ENCODE data around the gene S1PR3. TPM values are rescaled to one million over a fixed set of nuclear protein-coding genes. Genes with fewer than 3 reads are reported as not detected.

The S1PR3 gene
- total RNA-seq, 2 donors from 2014 or later = 8.2 to 16.3 TPM

DNA sequence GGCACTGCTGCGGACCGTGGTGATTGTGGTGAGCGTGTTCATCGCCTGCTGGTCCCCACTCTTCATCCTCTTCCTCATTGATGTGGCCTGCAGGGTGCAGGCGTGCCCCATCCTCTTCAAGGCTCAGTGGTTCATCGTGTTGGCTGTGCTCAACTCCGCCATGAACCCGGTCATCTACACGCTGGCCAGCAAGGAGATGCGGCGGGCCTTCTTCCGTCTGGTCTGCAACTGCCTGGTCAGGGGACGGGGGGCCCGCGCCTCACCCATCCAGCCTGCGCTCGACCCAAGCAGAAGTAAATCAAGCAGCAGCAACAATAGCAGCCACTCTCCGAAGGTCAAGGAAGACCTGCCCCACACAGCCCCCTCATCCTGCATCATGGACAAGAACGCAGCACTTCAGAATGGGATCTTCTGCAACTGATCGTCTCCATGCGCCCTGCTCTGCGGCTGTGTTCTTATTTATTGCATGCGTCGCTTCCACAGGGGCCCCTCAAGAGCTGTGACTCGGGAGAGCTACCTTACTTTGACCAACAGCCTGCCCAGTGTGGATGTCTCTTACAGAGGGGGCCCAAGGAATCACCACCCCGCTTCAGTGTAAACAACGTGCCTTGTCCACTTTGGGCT is 10.8 kb downstream of the S1PR3 start:
- TF ChIP-seq, protein P1, sequence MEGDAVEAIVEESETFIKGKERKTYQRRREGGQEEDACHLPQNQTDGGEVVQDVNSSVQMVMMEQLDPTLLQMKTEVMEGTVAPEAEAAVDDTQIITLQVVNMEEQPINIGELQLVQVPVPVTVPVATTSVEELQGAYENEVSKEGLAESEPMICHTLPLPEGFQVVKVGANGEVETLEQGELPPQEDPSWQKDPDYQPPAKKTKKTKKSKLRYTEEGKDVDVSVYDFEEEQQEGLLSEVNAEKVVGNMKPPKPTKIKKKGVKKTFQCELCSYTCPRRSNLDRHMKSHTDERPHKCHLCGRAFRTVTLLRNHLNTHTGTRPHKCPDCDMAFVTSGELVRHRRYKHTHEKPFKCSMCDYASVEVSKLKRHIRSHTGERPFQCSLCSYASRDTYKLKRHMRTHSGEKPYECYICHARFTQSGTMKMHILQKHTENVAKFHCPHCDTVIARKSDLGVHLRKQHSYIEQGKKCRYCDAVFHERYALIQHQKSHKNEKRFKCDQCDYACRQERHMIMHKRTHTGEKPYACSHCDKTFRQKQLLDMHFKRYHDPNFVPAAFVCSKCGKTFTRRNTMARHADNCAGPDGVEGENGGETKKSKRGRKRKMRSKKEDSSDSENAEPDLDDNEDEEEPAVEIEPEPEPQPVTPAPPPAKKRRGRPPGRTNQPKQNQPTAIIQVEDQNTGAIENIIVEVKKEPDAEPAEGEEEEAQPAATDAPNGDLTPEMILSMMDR (IDR thresholded peaks at IDR 0.05) = no peak
- no peak for TF ChIP-seq POLR2A (IDR thresholded peaks at IDR 0.05)
- TF ChIP-seq POLR2AphosphoS5 (IDR thresholded peaks at IDR 0.05) = no peak
- DNase-seq (ENCODE audit: low spot score) = no peak
- no peaks in the 10 kb centered on the region for H3K9me3 ChIP-seq
- H3K27ac ChIP-seq = no peak overlapping the region
- intact Hi-C loops (cut with DNase I) = loop anchor here (1.0 to 10.0 kb wide), 2 partner anchors 273 to 408 kb away; no protein-coding TSS in a partner anchor
- no peaks in the 10 kb centered on the region for H3K36me3 ChIP-seq
- H3K27me3 ChIP-seq (replicated peaks; ENCODE audit: insufficient read depth) = no peaks in the 10 kb centered on the region
- 94% methylated on average over 25 of the region's 27 CpGs for WGBS
- no peaks in the 10 kb centered on the region for H3K4me1 ChIP-seq (replicated peaks)
- H3K4me3 ChIP-seq = no peak overlapping the region

DNA sequence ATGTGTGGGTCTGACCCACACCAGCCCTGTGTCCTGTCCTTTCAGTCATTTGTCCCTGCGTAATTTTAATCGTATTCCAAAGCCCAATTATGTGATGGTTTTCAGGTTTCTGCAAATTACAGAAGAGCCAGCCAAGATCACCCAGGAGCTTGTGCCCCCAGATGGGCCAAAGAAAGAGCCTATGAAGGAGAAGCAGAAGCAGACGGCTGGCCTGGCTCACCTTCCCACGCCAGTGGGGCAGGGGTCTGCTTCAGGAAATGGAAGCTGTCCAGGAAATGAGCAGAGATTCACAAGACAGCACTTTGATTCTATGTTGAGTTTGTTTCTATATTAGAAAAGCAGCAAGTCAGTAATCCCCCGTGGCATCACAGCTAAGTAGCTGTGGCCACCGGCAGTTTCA is 11.7 kb downstream of the S1PR3 start:
- Histone ChIP-seq H3K9me3 (no peaks in the 10 kb centered on the region), H3K27me3 (replicated peaks; ENCODE audit: insufficient read depth) (no peaks in the 10 kb centered on the region), H3K36me3 (no peaks in the 10 kb centered on the region), H3K4me3 (no peak overlapping the region), H3K27ac (no peak overlapping the region), H3K4me1 (replicated peaks) (no peaks in the 10 kb centered on the region)
- WGBS = 89% methylated on average over 6 of the region's 6 CpGs
- intact Hi-C loops (cut with DNase I) = loop anchor here (10.0 kb wide), 1 partner anchor 272 kb away; no protein-coding TSS in a partner anchor
- no peak for DNase-seq (ENCODE audit: low spot score)
- no peak for TF ChIP-seq POLR2A (IDR thresholded peaks at IDR 0.05)
- TF ChIP-seq POLR2AphosphoS5 (IDR thresholded peaks at IDR 0.05) = no peak
- TF ChIP-seq, protein P1 (IDR thresholded peaks at IDR 0.05) = no peak

DNA sequence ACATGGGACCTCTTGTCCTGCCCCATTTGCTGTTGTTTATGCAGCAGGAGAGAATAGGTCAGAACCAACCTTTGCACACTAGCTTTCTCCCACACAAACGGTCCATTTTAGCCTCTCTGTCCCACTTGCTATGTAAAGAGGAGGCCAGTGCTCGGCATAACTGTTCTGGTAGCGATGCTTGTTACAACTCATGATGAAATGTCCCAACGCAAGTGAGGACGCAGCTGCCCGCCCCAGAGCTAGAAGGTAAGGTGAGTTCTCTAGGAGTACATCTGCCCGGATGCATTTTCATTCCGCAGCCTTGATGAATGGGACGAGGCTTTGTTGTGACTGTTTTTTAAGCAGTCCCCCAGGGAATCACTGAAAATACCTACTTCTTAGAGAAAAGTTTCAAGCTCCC is 14.1 kb downstream of the S1PR3 start:
- Histone ChIP-seq H3K4me1 (replicated peaks) (no peaks in the 10 kb centered on the region), H3K4me3 (no peak overlapping the region), H3K9me3 (no peaks in the 10 kb centered on the region), H3K27me3 (replicated peaks; ENCODE audit: insufficient read depth) (no peaks in the 10 kb centered on the region), H3K36me3 (no peaks in the 10 kb centered on the region), H3K27ac (no peak overlapping the region)
- no peak for DNase-seq (ENCODE audit: low spot score)
- intact Hi-C loops (cut with DNase I) = loop anchor here (10.0 kb wide), 1 partner anchor 269 kb away; no protein-coding TSS in a partner anchor
- TF ChIP-seq, protein P1 (IDR thresholded peaks at IDR 0.05) = no peak
- TF ChIP-seq POLR2A (IDR thresholded peaks at IDR 0.05) (no peak), POLR2AphosphoS5 (IDR thresholded peaks at IDR 0.05) (no peak)
- WGBS = 90% methylated on average over 9 of the region's 9 CpGs

DNA sequence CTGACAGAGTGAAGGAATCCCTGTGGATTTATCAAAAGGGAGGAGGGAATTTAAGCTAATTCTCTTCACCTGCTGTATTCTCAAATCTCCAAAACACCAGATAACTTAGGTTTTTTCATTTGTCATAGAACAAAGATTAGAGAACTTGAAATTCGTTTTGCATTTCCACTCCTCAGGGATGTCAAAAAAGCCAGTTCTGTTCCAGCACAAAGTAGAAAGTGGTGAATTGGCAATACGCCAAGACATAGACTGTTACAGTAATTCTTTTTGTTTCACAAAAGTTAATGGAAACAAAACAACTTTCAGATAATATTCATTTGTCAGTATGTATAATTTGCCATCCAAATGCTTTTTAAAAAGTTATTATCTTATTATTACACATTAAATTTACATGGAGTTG is 15.0 kb downstream of the S1PR3 start:
- DNase-seq (ENCODE audit: low spot score) = no peak
- Histone ChIP-seq H3K27ac (no peak overlapping the region), H3K9me3 (no peaks in the 10 kb centered on the region), H3K36me3 (no peaks in the 10 kb centered on the region), H3K4me3 (no peak overlapping the region), H3K27me3 (replicated peaks; ENCODE audit: insufficient read depth) (no peaks in the 10 kb centered on the region), H3K4me1 (replicated peaks) (no peaks in the 10 kb centered on the region)
- TF ChIP-seq POLR2AphosphoS5 (IDR thresholded peaks at IDR 0.05) (no peak), POLR2A (IDR thresholded peaks at IDR 0.05) (no peak)
- TF ChIP-seq, protein P1 (IDR thresholded peaks at IDR 0.05) = no peak
- intact Hi-C loops (cut with DNase I) = loop anchor here (10.0 kb wide), 1 partner anchor 269 kb away; no protein-coding TSS in a partner anchor
- 7% methylated on average over 2 of the region's 2 CpGs for WGBS

Measured in prostate gland (tissue), 2 donors.